GM13977 (cell line): Measurements from ENCODE around the gene GPATCH3.

Source experiments
- DNase-seq: peaks from one replicate; pipeline ENCODE4 v3.0.0; 2012; ENCODE audit warnings: low spot score
- CTCF ChIP-seq: IDR thresholded peaks from 2 replicates; pipeline ENCODE4 v1.5.1; 2012; ENCODE audit warnings: mild to moderate bottlenecking, control low read depth; ENCODE audit not compliant: insufficient read depth; ENCODE audit errors: extremely low read depth, missing control alignments
- in situ Hi-C: fragments of 300-500 bp; cut with MboI; formaldehyde crosslinking; loops from one replicate; pipeline ENCODE4 v1.12.0; 2022; ENCODE audit warnings: low sequenced_read_pairs, low pct_unique_long_range_greater_than_20kb, mixed read lengths, inconsistent platforms; ENCODE audit not compliant: unreplicated experiment

GPATCH3 gene

DNA sequence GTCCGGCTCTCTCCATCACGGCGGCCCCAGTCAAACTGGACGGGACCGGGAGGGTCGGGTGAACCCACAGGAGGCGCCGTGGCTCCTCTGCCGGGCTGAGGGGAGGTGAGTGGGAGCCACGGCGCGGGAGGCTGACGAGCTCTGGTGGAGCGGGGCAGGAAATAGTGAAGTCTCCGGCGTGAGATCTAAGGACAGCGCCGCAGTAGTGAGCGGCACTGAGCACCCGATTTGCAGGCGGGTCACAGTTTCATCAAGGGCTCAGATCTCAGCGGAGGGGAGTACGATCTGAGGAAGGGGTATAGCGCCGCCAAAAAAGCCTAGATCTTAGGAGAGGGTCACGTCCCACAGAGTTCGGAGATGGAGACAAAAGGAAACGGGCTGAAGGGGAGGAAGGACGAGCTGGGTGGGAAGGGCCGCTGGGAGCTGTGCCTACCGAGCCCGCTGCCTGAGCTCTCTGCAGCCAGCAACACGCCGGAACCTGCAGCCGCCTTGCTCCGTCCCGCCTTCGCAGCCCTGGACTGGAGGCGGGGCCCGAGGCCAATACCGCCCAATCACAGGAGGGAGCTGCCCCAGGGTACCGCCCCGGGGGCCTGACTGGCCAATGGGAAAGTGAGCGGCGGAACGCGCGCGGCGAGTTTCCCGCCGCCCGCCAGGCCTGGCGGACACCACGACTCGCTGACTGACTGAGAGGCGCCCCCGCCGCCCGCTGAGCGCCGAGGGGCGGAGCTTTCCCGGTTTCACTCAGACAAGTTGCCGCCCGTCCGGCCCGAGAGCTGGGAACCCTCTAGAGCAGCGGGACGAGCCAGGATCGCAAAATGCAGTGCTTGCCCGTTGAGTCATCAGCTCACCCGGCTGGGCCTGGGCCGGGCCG lies 35.4 kb downstream of the GPATCH3 start:
- TF ChIP-seq CTCF: peak; percentile 5
- in situ Hi-C loops: no loop called here
- DNase-seq: peak; percentile 96

- in situ Hi-C loops: no loop called here
- no peak for TF ChIP-seq CTCF
- DNase-seq: no peak
Measured at GRCh38 chr1:26863685-26864077, 36.6 kb downstream of the GPATCH3 start.

GRCh38 chr1:26862781-26863684 lies 37.2 kb downstream of the GPATCH3 start, which contains the start of gene SFN:
Gene SFN (plus strand): TSS chr1:26863149. CDS start chr1:26863213, 64 bp downstream.
- in situ Hi-C loops: no loop called here
- TF ChIP-seq CTCF: peak; percentile 65
- peak; percentile 44 for DNase-seq

DNA sequence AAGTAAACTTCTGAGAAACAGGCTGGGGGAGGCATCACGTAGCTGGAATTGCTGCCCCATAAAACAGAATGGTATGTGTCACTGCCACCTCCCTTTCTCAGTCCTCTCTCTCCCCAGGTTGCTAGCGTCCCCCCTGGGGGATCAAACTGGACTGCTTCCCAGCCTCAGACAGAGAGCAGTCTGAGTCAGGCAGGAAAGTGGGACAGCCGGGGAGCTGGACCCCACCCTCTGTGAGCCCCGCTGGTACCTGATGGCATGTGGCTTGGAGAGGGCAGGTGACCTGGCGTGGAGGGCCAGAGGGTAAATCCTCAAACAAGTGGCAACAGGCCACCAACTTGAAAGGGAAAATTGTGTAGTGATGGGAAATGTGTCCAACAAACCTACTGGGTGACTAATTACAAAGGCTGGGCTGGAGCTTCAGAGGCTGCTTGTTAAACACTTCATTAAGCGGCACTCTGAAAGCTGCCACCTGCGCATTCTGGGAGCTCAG lies 38.3 kb downstream of the GPATCH3 start:
- no peak for TF ChIP-seq CTCF
- DNase-seq: no peak
- in situ Hi-C loops: no loop called here

DNA sequence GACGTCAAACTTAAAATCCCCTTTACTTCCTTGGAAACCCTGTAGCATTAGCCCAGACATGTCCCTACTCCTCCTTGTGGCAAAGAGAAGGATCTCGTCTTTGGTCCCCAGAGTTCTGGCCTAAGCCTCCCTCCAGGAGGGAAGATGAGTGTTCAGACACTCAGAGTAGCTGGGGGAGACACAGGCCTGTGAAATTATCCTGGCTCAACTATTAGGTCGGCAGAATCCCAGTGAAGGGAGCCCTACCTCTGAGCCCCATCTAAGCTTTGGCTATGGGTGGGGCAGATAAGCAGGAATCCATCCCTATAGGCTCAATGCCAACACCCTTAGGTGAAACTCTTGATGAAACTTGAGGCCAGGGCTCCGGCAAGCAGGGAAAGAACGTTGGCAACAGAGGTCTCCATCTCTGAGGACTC lies 39.0 kb downstream of the GPATCH3 start:
- no peak for TF ChIP-seq CTCF
- DNase-seq: no peak
- in situ Hi-C loops: no loop called here

DNA sequence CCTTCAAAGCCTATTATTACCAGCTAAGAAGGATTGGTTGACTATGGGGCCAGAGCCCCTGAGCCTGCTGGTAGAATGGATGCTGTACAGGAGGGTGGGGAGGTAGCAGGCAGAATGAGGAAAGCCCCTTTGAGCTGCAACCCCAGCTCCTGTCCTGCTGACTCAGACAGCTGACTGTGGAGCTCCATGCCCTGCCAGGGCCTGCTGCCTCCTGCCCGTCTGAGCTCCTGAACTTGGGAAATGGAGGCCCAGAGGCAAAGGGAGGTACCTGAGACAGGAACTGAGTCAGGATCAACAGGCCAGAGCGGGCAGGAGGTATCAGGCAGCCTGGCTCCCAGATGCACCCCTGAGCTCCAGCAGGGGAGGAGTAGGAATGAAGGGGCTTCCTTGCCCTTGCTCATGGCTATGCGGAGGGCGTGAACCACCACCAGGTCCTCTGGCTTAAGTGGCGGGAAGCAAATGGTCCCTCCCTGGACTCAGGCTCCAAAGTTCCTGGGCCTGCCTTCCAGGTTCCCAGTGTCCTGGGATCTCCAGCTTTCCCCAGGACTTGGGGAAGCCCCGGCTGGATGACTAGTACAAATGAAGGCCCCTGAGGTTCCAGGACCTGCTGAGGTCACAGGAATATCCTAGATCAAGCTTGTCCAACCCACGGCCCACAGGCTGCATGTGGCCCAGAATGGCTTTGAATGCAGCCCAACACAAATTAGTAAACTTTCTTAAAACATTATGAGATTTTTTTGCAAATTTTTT lies 41.2 kb downstream of the GPATCH3 start:
- no peak for TF ChIP-seq CTCF
- DNase-seq: peak; percentile 8
- in situ Hi-C loops: no loop called here
